OCI-LY7 (cell line): ENCODE measurements around the gene ANKRD22. TPM values are rescaled to one million over a fixed set of nuclear protein-coding genes. Genes with fewer than 3 reads are reported as not detected.

Experiments
- BruUV-seq: library from RNA; stranded (reverse); fragments of 400-500 nt; replicated peaks from 2 replicates; lab custom pipeline; 2021; lab: Mats Ljungman, UMichigan
- CTCF ChIA-PET: fragments of 300-600 bp; sonication (Branson Sonifier 250); formaldehyde crosslinking; loops from one replicate; lab custom pipeline; 2022; ENCODE audit warnings: antibody characterized with exemption; ENCODE audit not compliant: unreplicated experiment; lab: Charles Lee
- POLR2A ChIA-PET: fragments of 300-600 bp; sonication (Branson Sonifier 250); formaldehyde crosslinking; loops from one replicate; lab custom pipeline; 2022; ENCODE audit warnings: antibody characterized with exemption; lab: Charles Lee
- DNase-seq: peaks from one replicate; pipeline ENCODE4 v3.0.0-alpha.2; 2015; ENCODE audit warnings: low spot score
- H2AFZ ChIP-seq: fragments of 200-600 bp; sonication (generic), shearing (Covaris generic); 2 replicates; pipeline ENCODE4 v1.6.1; 2014; ENCODE audit warnings: mild to moderate bottlenecking, antibody characterized with exemption, low read length, moderate library complexity
- H3K27ac ChIP-seq: fragments of 200-600 bp; sonication (generic); 2 replicates; pipeline ENCODE4 v1.5.1; 2014; ENCODE audit warnings: mixed run types, low read depth, mild to moderate bottlenecking, moderate library complexity, low read length, inconsistent platforms; ENCODE audit not compliant: poor library complexity, severe bottlenecking
- H3K36me3 ChIP-seq: fragments of 200-600 bp; sonication (generic); 2 replicates; pipeline ENCODE4 v1.6.1; 2014; ENCODE audit warnings: mild to moderate bottlenecking, antibody characterized with exemption, low read length, moderate library complexity, mixed read lengths; ENCODE audit not compliant: insufficient read depth
- H3K4me1 ChIP-seq: fragments of 200-600 bp; sonication (generic); 2 replicates; pipeline ENCODE4 v1.5.1; 2014; ENCODE audit warnings: mild to moderate bottlenecking, low read length; ENCODE audit not compliant: insufficient read depth, poor library complexity, severe bottlenecking
- H3K4me2 ChIP-seq: fragments of 200-600 bp; sonication (generic); 2 replicates; pipeline ENCODE4 v1.6.1; 2014; ENCODE audit warnings: mild to moderate bottlenecking, low read length
- H3K4me3 ChIP-seq: fragments of 200-600 bp; sonication (generic); 2 replicates; pipeline ENCODE4 v1.5.1; 2014; ENCODE audit warnings: mild to moderate bottlenecking, low read depth, low read length; ENCODE audit not compliant: poor library complexity, severe bottlenecking
- H3K79me2 ChIP-seq: fragments of 200-600 bp; sonication (generic); 2 replicates; pipeline ENCODE4 v1.6.1; 2016; ENCODE audit warnings: low read depth, mild to moderate bottlenecking, low read length, moderate library complexity, mixed read lengths; ENCODE audit not compliant: insufficient read depth
- H3K9me2 ChIP-seq: fragments of 200-600 bp; sonication (generic); 2 replicates; pipeline ENCODE4 v1.6.1; 2016; ENCODE audit warnings: mild to moderate bottlenecking, low read length, mixed read lengths; ENCODE audit not compliant: insufficient read depth
- H3K9me3 ChIP-seq: fragments of 200-600 bp; sonication (generic); 2 replicates; pipeline ENCODE4 v1.6.1; 2014; ENCODE audit warnings: mild to moderate bottlenecking, mixed run types, low read length, mixed read lengths
- H4K20me1 ChIP-seq: fragments of 200-600 bp; sonication (generic); 2 replicates; pipeline ENCODE4 v1.6.1; 2014; ENCODE audit warnings: mild to moderate bottlenecking, antibody characterized with exemption, low read length, moderate library complexity, mixed read lengths; ENCODE audit not compliant: insufficient read depth
- EZH2phosphoT487 ChIP-seq: fragments of 200-600 bp; sonication (generic); IDR thresholded peaks from 2 replicates; pipeline ENCODE4 v1.6.1; 2018; ENCODE audit warnings: low read depth, borderline replicate concordance, mild to moderate bottlenecking, mixed run types, antibody characterized with exemption, low read length, moderate library complexity, mixed read lengths
- intact Hi-C: fragments of 100-400 bp; cut with micrococcal nuclease; formaldehyde crosslinking; loops from one replicate; pipeline ENCODE4 v1.10.0; 2022; ENCODE audit not compliant: unreplicated experiment
- total RNA-seq, 2 experiments: library from RNA; depleted of rRNA in 1 of 2; stranded (reverse); fragments of >200 nt in 1 of 2; shearing (Covaris generic) in 1 of 2; gene quantifications; 2 replicates each; pipeline ENCODE4 v1.2.3, GENCODE V29; 2014 to 2022
- TF ChIP-seq, protein P1 (sequence below): fragments of 200-600 bp; sonication (generic); conservative IDR thresholded peaks from 2 replicates; pipeline ENCODE4 v1.5.1; 2014; ENCODE audit warnings: mild to moderate bottlenecking, antibody characterized with exemption, low read length, moderate library complexity, mixed read lengths

Gene ANKRD22
- total RNA-seq, 2 experiments from 2014 or later: not detected

DNA sequence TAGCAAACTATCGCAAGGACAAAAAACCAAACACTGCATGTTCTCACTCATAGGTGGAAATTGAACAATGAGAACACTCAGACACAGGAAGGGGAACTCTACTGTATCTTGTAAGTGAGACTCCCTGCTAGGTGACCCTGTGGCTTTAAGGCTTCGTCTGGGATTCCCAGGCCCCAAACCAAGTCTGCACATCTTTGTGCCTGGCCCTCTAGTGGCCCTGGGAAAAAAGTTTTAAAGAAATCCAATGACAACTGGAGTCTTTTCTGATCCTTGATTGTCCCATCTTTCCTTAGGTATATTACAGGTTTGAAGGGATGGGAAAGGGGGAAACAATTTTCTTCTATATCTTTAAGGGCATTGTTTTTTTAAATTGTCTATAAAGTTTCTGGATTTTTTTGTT lies 59.7 kb downstream of the ANKRD22 start:
- no TSS peak for BruUV-seq
- no peak for TF ChIP-seq EZH2phosphoT487
- TF ChIP-seq, protein P1, sequence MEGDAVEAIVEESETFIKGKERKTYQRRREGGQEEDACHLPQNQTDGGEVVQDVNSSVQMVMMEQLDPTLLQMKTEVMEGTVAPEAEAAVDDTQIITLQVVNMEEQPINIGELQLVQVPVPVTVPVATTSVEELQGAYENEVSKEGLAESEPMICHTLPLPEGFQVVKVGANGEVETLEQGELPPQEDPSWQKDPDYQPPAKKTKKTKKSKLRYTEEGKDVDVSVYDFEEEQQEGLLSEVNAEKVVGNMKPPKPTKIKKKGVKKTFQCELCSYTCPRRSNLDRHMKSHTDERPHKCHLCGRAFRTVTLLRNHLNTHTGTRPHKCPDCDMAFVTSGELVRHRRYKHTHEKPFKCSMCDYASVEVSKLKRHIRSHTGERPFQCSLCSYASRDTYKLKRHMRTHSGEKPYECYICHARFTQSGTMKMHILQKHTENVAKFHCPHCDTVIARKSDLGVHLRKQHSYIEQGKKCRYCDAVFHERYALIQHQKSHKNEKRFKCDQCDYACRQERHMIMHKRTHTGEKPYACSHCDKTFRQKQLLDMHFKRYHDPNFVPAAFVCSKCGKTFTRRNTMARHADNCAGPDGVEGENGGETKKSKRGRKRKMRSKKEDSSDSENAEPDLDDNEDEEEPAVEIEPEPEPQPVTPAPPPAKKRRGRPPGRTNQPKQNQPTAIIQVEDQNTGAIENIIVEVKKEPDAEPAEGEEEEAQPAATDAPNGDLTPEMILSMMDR: peak; percentile 73
- intact Hi-C loops: no loop called here
- peak; percentile 8 for DNase-seq
- Histone ChIP-seq H3K9me2 (no peaks in the 10 kb centered on the region), H4K20me1 (no peaks in the 10 kb centered on the region), H2AFZ (no peak overlapping the region), H3K4me3 (no peak overlapping the region), H3K27ac (no peak overlapping the region), H3K4me1 (no peaks in the 10 kb centered on the region), H3K9me3 (no peaks in the 10 kb centered on the region), H3K4me2 (no peak overlapping the region), H3K36me3 (no peaks in the 10 kb centered on the region), H3K79me2 (no peaks in the 10 kb centered on the region)
- ChIA-PET CTCF (no interaction called here), POLR2A (interaction anchor here (0.6 kb wide), 2 partner anchors 49 to 1146 kb away, joined by 3 read pairs; no protein-coding TSS in a partner anchor)

GRCh38 chr10:88788924-88789323 lies 62.7 kb downstream of the ANKRD22 start:
- ChIA-PET POLR2A (no interaction called here), CTCF (no interaction called here)
- no peak overlapping the region for H3K27ac ChIP-seq
- H3K9me2 ChIP-seq: no peaks in the 10 kb centered on the region
- no peak overlapping the region for H3K4me2 ChIP-seq
- H3K79me2 ChIP-seq: no peaks in the 10 kb centered on the region
- no peak overlapping the region for H2AFZ ChIP-seq
- no peak overlapping the region for H3K4me3 ChIP-seq
- intact Hi-C loops: no loop called here
- DNase-seq: no peak
- no TSS peak for BruUV-seq
- H3K36me3 ChIP-seq: no peaks in the 10 kb centered on the region
- no peaks in the 10 kb centered on the region for H3K9me3 ChIP-seq
- no peak for TF ChIP-seq EZH2phosphoT487
- TF ChIP-seq, protein P1: no peak
- no peaks in the 10 kb centered on the region for H4K20me1 ChIP-seq
- H3K4me1 ChIP-seq: no peaks in the 10 kb centered on the region

- Histone ChIP-seq H2AFZ (no peak overlapping the region), H3K27ac (no peak overlapping the region), H3K9me2 (no peaks in the 10 kb centered on the region), H4K20me1 (no peaks in the 10 kb centered on the region), H3K4me2 (no peak overlapping the region), H3K4me3 (no peak overlapping the region), H3K4me1 (no peaks in the 10 kb centered on the region), H3K79me2 (no peaks in the 10 kb centered on the region), H3K9me3 (no peaks in the 10 kb centered on the region), H3K36me3 (no peaks in the 10 kb centered on the region)
- DNase-seq: no peak
- ChIA-PET CTCF (no interaction called here), POLR2A (interaction anchor here (0.7 kb wide), 1 partner anchor 99 kb away, joined by 3 read pairs; no protein-coding TSS in a partner anchor)
- no peak for TF ChIP-seq EZH2phosphoT487
- TF ChIP-seq, protein P1: no peak
- intact Hi-C loops: no loop called here
- BruUV-seq: no TSS peak
Measured at GRCh38 chr10:88787463-88787862, 64.2 kb downstream of the ANKRD22 start.
